Heart right ventricle (tissue), 16 donors: Measurements from ENCODE around the gene POPDC2. TPM values are rescaled to one million over a fixed set of nuclear protein-coding genes. Genes with fewer than 3 reads are reported as not detected.

Source experiments
- ATAC-seq, 8 donors: fragments of 200-7000 bp; cut with Tn5 transposase; one replicate each; pipeline ENCODE4 v1.9.1; 2020; ENCODE audit warnings: mild to moderate bottlenecking in 8 of 8, moderate library complexity in 8 of 8, moderate number of reproducible peaks in 1 of 8
- DNase-seq, 2 donors: peaks; one replicate each; pipeline ENCODE4 v3.0.0-alpha.2; 2020
- H3K27ac ChIP-seq, 10 donors: fragments of 200-600 bp; sonication (generic) in 2 of 10; one replicate each; pipeline versions ENCODE4 v1.5.0 to v1.8.0; 2020 to 2022; ENCODE audit warnings: mild to moderate bottlenecking in 3 of 10
- H3K27me3 ChIP-seq, 7 donors: fragments of 200-600 bp; one replicate each; pipeline ENCODE4 v1.8.0; 2021 to 2022; ENCODE audit warnings: mild to moderate bottlenecking in 2 of 7
- H3K36me3 ChIP-seq, 9 donors: fragments of 200-600 bp; sonication (generic) in 1 of 9; one replicate each; pipeline versions ENCODE4 v1.5.0 to v1.8.0; 2020 to 2022; ENCODE audit warnings: mild to moderate bottlenecking in 2 of 9
- H3K4me1 ChIP-seq, 9 donors: fragments of 200-600 bp; sonication (generic) in 1 of 9; one replicate each; pipeline versions ENCODE4 v1.5.0 to v1.8.0; 2020 to 2022; ENCODE audit warnings: mild to moderate bottlenecking in 4 of 9
- H3K4me3 ChIP-seq, 10 donors: fragments of 200-600 bp; sonication (generic) in 2 of 10; one replicate each; pipeline versions ENCODE4 v1.5.0 to v1.8.0; 2020 to 2022; ENCODE audit warnings: mild to moderate bottlenecking in 7 of 10, moderate library complexity in 2 of 10
- H3K9me3 ChIP-seq, 11 donors: fragments of 200-600 bp in 10 of 11; sonication (generic) in 2 of 11; one replicate each; pipeline versions ENCODE4 v1.5.0 to v1.8.0; 2013 to 2022; ENCODE audit warnings: mild to moderate bottlenecking in 2 of 11, control low read depth in 1 of 11, moderate library complexity in 1 of 11
- CTCF ChIP-seq, 9 donors: fragments of 200-600 bp; sonication (generic) in 2 of 9; IDR thresholded peaks; one replicate each; pipeline versions ENCODE4 v1.5.0 to v1.8.0; 2021 to 2022; ENCODE audit warnings: antibody characterized with exemption in 9 of 9, mild to moderate bottlenecking in 5 of 9, moderate library complexity in 1 of 9
- WGBS, 2 donors: extraction: QIAGEN DNeasy Blood & Tissue Kit; methylation state at CpG; one replicate each; pipeline ENCODE4 v1.1.7; 2013; ENCODE audit warnings: inconsistent platforms in 1 of 2; 5-methylcytosine and 5-hydroxymethylcytosine counted together
- intact Hi-C, 10 donors: fragments of 100-400 bp; cut with DNase I; formaldehyde crosslinking; loops; one replicate each; pipeline versions ENCODE4 v1.11.1 to v1.14.2; 2022
- polyA plus RNA-seq, 2 donors: library from polyadenylated mRNA; stranded (reverse); fragments of 200-250 nt; gene quantifications; one replicate each; pipeline ENCODE4 v1.2.3, GENCODE V29; 2013
- total RNA-seq, 10 donors: library from RNA; stranded (reverse); fragmentation: NEBNext Ultra II Directional in 3 of 10; extraction: Animal tissue kit (Norgen Biotek cat#: 25700) in 3 of 10; gene quantifications; one replicate each; pipeline versions ENCODE4 v1.2.1 to v1.2.4, GENCODE V29; 2021 to 2023
- donor health status: Arrhythmogenic right ventricular cardiomyopathy.
- donor health status: ischemic (EF 13 %, LVEDD 7.1; RV severe dilation, severe dysfunction).
- donor health status: healthy with polysubstance abuse.
- donor health status: DM: no; HTN: yes; CAD: no.
- donor health status: DM: no; HTN: no; CAD: no.
- donor health status: ischemic (EF 25% LVEDD 6.9; RV normal size, moderate dysfunction).
- donor health status: ischemic (EF 25% LVEDD 5.7; RV mildly dilated, moderate dysfunction).
- donor health status: healthy.
- donor health status: DM: yes; HTN: yes; CAD: no.
- donor health status: Ischemic cardiomyopathy.
- donor health status: ischemic (EF 35%, LVEDD 5.7; RV mildly dilated, moderate dysfunction).
- donor health status: nonischemic (EF 11% LVEDD 7.7; RV severe dilation, severe dysfunction).
- donor health status: DM: yes; HTN: yes; CAD: no.
- donor health status: PGD.
- donor health status: ischemic (EF 29% LVEDD 5.4; RV normal size, mild dysfunction).
- donor health status: nonischemic (EF 23%, LVEDD 6.1; RV moderate dilation, normal function).

The POPDC2 gene
- total and polyA plus RNA-seq, 12 donors: 351 to 928 (median 732) TPM

- DNase-seq: peak; percentile 45 to 75
- Histone ChIP-seq H3K36me3 (peaks cover 0 to 62% (median 10%) of the 10 kb centered on the region in 9 donors), H3K9me3 (no peaks in the 10 kb centered on the region), H3K4me1 (peaks cover 13 to 80% (median 67%) of the 10 kb centered on the region in 9 donors), H3K4me3 (peak overlapping the region in 1 of 10 donors; percentile 17), H3K27me3 (no peaks in the 10 kb centered on the region), H3K27ac (peak overlapping the region; percentile 79 to 98 (median 92))
- TF ChIP-seq CTCF (IDR thresholded peaks at IDR 0.05): no peak
- 14 to 22% methylated on average over 7 of the region's 7 CpGs for WGBS, 2 donors
- intact Hi-C loops: loop anchor here in 2 of 10 donors (5.0 kb wide), 1 partner anchor 75 kb away; the partner anchor contains the start of gene ADPRH (in 2 of the 2)
- peak; percentile 73 to 89 (median 82) for ATAC-seq
These were observed 7.9 kb downstream of the POPDC2 start for GRCh38 chr3:119652306-119653033.

GRCh38 chr3:119649761-119650160 is 10.6 kb downstream of the POPDC2 start:
- 17 to 37% methylated on average over 3 of the region's 3 CpGs for WGBS, 2 donors
- intact Hi-C loops: loop anchor here in 2 of 10 donors (5.0 kb wide), 1 partner anchor 72 kb away; the partner anchor contains the start of gene ADPRH (in 2 of the 2)
- DNase-seq (no peak), ATAC-seq (no peak)
- Histone ChIP-seq H3K9me3 (no peaks in the 10 kb centered on the region), H3K27ac (peak overlapping the region in 8 of 10 donors; percentile 80 to 98 (median 94)), H3K36me3 (peaks cover 0 to 58% (median 10%) of the 10 kb centered on the region in 9 donors), H3K4me1 (peaks cover 21 to 100% (median 83%) of the 10 kb centered on the region in 9 donors), H3K4me3 (peak overlapping the region in 1 of 10 donors; percentile 4), H3K27me3 (no peaks in the 10 kb centered on the region)
- no peak for TF ChIP-seq CTCF (IDR thresholded peaks at IDR 0.05)

GRCh38 chr3:119647843-119648575 is 12.4 kb downstream of the POPDC2 start:
- Histone ChIP-seq H3K4me1 (peaks cover 22 to 100% (median 88%) of the 10 kb centered on the region in 9 donors), H3K27ac (peak overlapping the region; percentile 82 to 98 (median 90)), H3K36me3 (peaks cover 0 to 58% (median 5%) of the 10 kb centered on the region in 9 donors), H3K4me3 (peak overlapping the region in 7 of 10 donors; percentile 2 to 26 (median 18)), H3K9me3 (no peaks in the 10 kb centered on the region), H3K27me3 (no peaks in the 10 kb centered on the region)
- no peak for TF ChIP-seq CTCF (IDR thresholded peaks at IDR 0.05)
- DNase-seq: no peak
- WGBS, 2 donors: 35 to 39% methylated on average over 12 of the region's 12 CpGs
- ATAC-seq: peak in 1 of 8 donors; percentile 1
- intact Hi-C loops: no loop called here

GRCh38 chr3:119647171-119647570 is 13.2 kb downstream of the POPDC2 start:
- Histone ChIP-seq H3K36me3 (peaks cover 0 to 65% (median 14%) of the 10 kb centered on the region in 9 donors), H3K4me1 (peaks cover 22 to 100% (median 88%) of the 10 kb centered on the region in 9 donors), H3K4me3 (peak overlapping the region in 3 of 10 donors; percentile 18 to 26 (median 19)), H3K27ac (peak overlapping the region; percentile 82 to 98 (median 90)), H3K27me3 (no peaks in the 10 kb centered on the region), H3K9me3 (no peaks in the 10 kb centered on the region)
- no peak for TF ChIP-seq CTCF (IDR thresholded peaks at IDR 0.05)
- 36 to 54% methylated on average over 2 of the region's 2 CpGs for WGBS, 2 donors
- ATAC-seq (peak; percentile 34 to 84 (median 69)), DNase-seq (peak in 1 of 2 donors; percentile 79)
- intact Hi-C loops: no loop called here
